GM19099 (cell line): ENCODE data around the gene HOGA1.

ENCODE experiments used
- POLR2A ChIP-seq: IDR thresholded peaks from 3 replicates; pipeline ENCODE4 v1.6.1; 2011; ENCODE audit warnings: low read depth; ENCODE audit not compliant: insufficient read length; ENCODE audit errors: extremely low read depth

HOGA1 gene

GRCh38 chr10:97548828-97549455, 35.2 kb upstream of the HOGA1 start:
- no peak for TF ChIP-seq POLR2A

GRCh38 chr10:97549587-97550322, 34.4 kb upstream of the HOGA1 start:
- no peak for TF ChIP-seq POLR2A

- no peak for TF ChIP-seq POLR2A
Observed at GRCh38 chr10:97550336-97551149, 33.6 kb upstream of the HOGA1 start.

- no peak for TF ChIP-seq POLR2A
Observed at GRCh38 chr10:97551271-97551670, 32.9 kb upstream of the HOGA1 start.

- no peak for TF ChIP-seq POLR2A
Observed at GRCh38 chr10:97553575-97554031, 30.6 kb upstream of the HOGA1 start.

GRCh38 chr10:97563337-97563736, 20.9 kb upstream of the HOGA1 start:
- TF ChIP-seq POLR2A: no peak

GRCh38 chr10:97564776-97565175, 19.4 kb upstream of the HOGA1 start:
- TF ChIP-seq POLR2A: no peak

GRCh38 chr10:97566336-97566996, 17.7 kb upstream of the HOGA1 start:
- TF ChIP-seq POLR2A: no peak

GRCh38 chr10:97567891-97568290, 16.3 kb upstream of the HOGA1 start:
- no peak for TF ChIP-seq POLR2A

- TF ChIP-seq POLR2A: no peak
Observed at GRCh38 chr10:97570146-97570788, 13.9 kb upstream of the HOGA1 start.

- TF ChIP-seq POLR2A: no peak
Observed at GRCh38 chr10:97570789-97571471, 13.3 kb upstream of the HOGA1 start.

- TF ChIP-seq POLR2A: no peak
Observed at GRCh38 chr10:97571622-97572021, 12.6 kb upstream of the HOGA1 start.

GRCh38 chr10:97572214-97572989, 11.8 kb upstream of the HOGA1 start, which contains the start of gene ANKRD2:
TSS of gene ANKRD2 (plus strand) at chr10:97572779. CDS start at chr10:97572789, 10 bp downstream.
- TF ChIP-seq POLR2A: no peak
